GM12878 (cell line): Measurements from ENCODE around the gene CNTNAP2. TPM values are rescaled to one million over a fixed set of nuclear protein-coding genes. Genes with fewer than 3 reads are reported as not detected.

Source experiments
- ATAC-seq: fragments of 200-7000 bp; cut with Tn5 transposase; 3 replicates; pipeline ENCODE4 v1.9.1; 2020; ENCODE audit warnings: mild to moderate bottlenecking, moderate library complexity
- BruUV-seq: library from RNA; stranded (reverse); fragments of 400-500 nt; replicated peaks from 2 replicates; lab custom pipeline; 2021; lab: Mats Ljungman, UMichigan
- CTCF ChIA-PET: fragments of 300-600 bp; sonication (Branson Sonifier 250); formaldehyde crosslinking; extraction: SDS; loops from one replicate; lab custom pipeline; 2021; ENCODE audit warnings: inconsistent platforms; lab: Yijun Ruan, JAX
- POLR2A ChIA-PET: fragments of 350-600 bp; formaldehyde crosslinking; extraction: SDS; loops from one replicate; lab custom pipeline; 2021; ENCODE audit warnings: inconsistent platforms; lab: Charles Lee
- RAD21 ChIA-PET: fragments of 300-600 bp; sonication (Branson Sonifier 250); formaldehyde crosslinking; loops from one replicate; lab custom pipeline; 2023; ENCODE audit warnings: antibody characterized with exemption; ENCODE audit not compliant: unreplicated experiment; lab: Charles Lee
- SMC1A ChIA-PET: fragments of 300-600 bp; sonication (Branson Sonifier 250); formaldehyde crosslinking; loops from one replicate; lab custom pipeline; 2023; ENCODE audit not compliant: unreplicated experiment, uncharacterized antibody; lab: Charles Lee
- DNase-seq: peaks from one replicate; pipeline ENCODE4 v3.0.0-alpha.2; 2011; ENCODE audit warnings: low read depth, low spot score
- FAIRE-seq: peaks from 3 replicates; lab custom pipeline; 2011; peaks lifted over from hg19 to GRCh38; lab: Jason Lieb, UNC
- H2AFZ ChIP-seq: 2 replicates; pipeline ENCODE4 v1.6.0; 2011; ENCODE audit warnings: low read depth, low read length, control low read depth; ENCODE audit not compliant: control insufficient read depth
- H3K27ac ChIP-seq: 2 replicates; pipeline ENCODE4 v1.5.1; 2011; ENCODE audit warnings: control low read depth; ENCODE audit not compliant: control insufficient read depth, insufficient read depth
- H3K27me3 ChIP-seq, 2 experiments: replicated peaks in 1 of 2; 2 replicates each; pipeline versions ENCODE4 v1.6.0 to v1.6.1; 2011; ENCODE audit warnings: low read length in 1 of 2; ENCODE audit not compliant: control insufficient read depth in 2 of 2, insufficient read depth in 2 of 2
- H3K36me3 ChIP-seq, 2 experiments: 2 replicates each; pipeline ENCODE4 v1.5.1; 2011; ENCODE audit warnings: low read length in 1 of 2; ENCODE audit not compliant: control insufficient read depth in 2 of 2, insufficient read depth in 2 of 2
- H3K4me1 ChIP-seq: 2 replicates; pipeline ENCODE4 v1.6.1; 2011; ENCODE audit warnings: mild to moderate bottlenecking, low read length, moderate library complexity, mixed read lengths; ENCODE audit not compliant: control insufficient read depth, insufficient read depth
- H3K4me2 ChIP-seq: 2 replicates; pipeline ENCODE4 v1.6.0; 2011; ENCODE audit warnings: control low read depth; ENCODE audit not compliant: control insufficient read depth, insufficient read depth
- H3K4me3 ChIP-seq: fragments of 200-600 bp; sonication (generic); 2 replicates; pipeline ENCODE4 v1.5.1; 2016
- H3K79me2 ChIP-seq: 2 replicates; pipeline ENCODE4 v1.6.0; 2011; ENCODE audit warnings: low read length; ENCODE audit not compliant: control insufficient read depth, insufficient read depth
- H3K9ac ChIP-seq: 2 replicates; pipeline ENCODE4 v1.8.0; 2011; ENCODE audit warnings: low read length, control low read depth, mixed read lengths; ENCODE audit not compliant: control insufficient read depth, insufficient read depth
- H3K9me3 ChIP-seq: replicated peaks from 3 replicates; pipeline ENCODE4 v1.5.1; 2011; ENCODE audit warnings: mild to moderate bottlenecking, low read length; ENCODE audit not compliant: control insufficient read depth, insufficient read depth
- H4K20me1 ChIP-seq: 2 replicates; pipeline ENCODE4 v1.6.0; 2011; ENCODE audit not compliant: control insufficient read depth, insufficient read depth
- BCL11A ChIP-seq: IDR thresholded peaks from 2 replicates; pipeline ENCODE4 v1.6.1; 2011; ENCODE audit warnings: low read depth, low read length
- CBX3 ChIP-seq: fragments of 200-600 bp; sonication (generic); IDR thresholded peaks from 2 replicates; pipeline ENCODE4 v1.6.1; 2016; ENCODE audit warnings: low read depth, borderline replicate concordance
- GABPA ChIP-seq: IDR thresholded peaks from 2 replicates; pipeline ENCODE4 v1.6.1; 2014; ENCODE audit warnings: antibody characterized with exemption, low read depth, mild to moderate bottlenecking, inconsistent platforms
- IKZF1 ChIP-seq: fragments of 450-650 bp; conservative IDR thresholded peaks from 2 replicates; pipeline ENCODE4 v1.6.1; 2017; ENCODE audit warnings: antibody characterized with exemption, mild to moderate bottlenecking
- JUND ChIP-seq: IDR thresholded peaks from 2 replicates; pipeline ENCODE4 v1.6.1; 2012; ENCODE audit warnings: low read depth, mild to moderate bottlenecking, low read length, improper control_type of control experiment, moderate library complexity
- LARP7 ChIP-seq: fragments of 450-650 bp; IDR thresholded peaks from 2 replicates; pipeline ENCODE4 v1.6.1; 2017; ENCODE audit warnings: mild to moderate bottlenecking
- MTA2 ChIP-seq: fragments of 450-650 bp; IDR thresholded peaks from 2 replicates; pipeline ENCODE4 v1.6.1; 2016; ENCODE audit warnings: low read depth, mild to moderate bottlenecking, moderate library complexity
- MYC ChIP-seq: IDR thresholded peaks from 2 replicates; pipeline ENCODE4 v1.6.1; 2011; ENCODE audit warnings: mild to moderate bottlenecking, low read length, moderate library complexity, inconsistent platforms; ENCODE audit not compliant: insufficient read depth, insufficient replicate concordance, insufficient read length, severe bottlenecking
- NFXL1 ChIP-seq: fragments of 450-650 bp; IDR thresholded peaks from 2 replicates; pipeline ENCODE4 v1.6.1; 2017; ENCODE audit warnings: antibody characterized with exemption, mild to moderate bottlenecking, borderline replicate concordance
- NR2C2 ChIP-seq: IDR thresholded peaks from 2 replicates; pipeline ENCODE4 v1.6.1; 2011; ENCODE audit warnings: borderline replicate concordance, low read depth; ENCODE audit not compliant: control insufficient read depth, insufficient read length
- PAX5 ChIP-seq: IDR thresholded peaks from 2 replicates; pipeline ENCODE4 v1.6.1; 2011; ENCODE audit warnings: low read depth, low read length, borderline replicate concordance
- POLR2A ChIP-seq: IDR thresholded peaks from 2 replicates; pipeline ENCODE4 v1.6.1; 2011; ENCODE audit warnings: low read depth, mild to moderate bottlenecking, low read length
- RCOR1 ChIP-seq: conservative IDR thresholded peaks from 2 replicates; pipeline ENCODE4 v1.6.1; 2012; ENCODE audit warnings: low read depth, low read length, improper control_type of control experiment
- RFX5 ChIP-seq: IDR thresholded peaks from 2 replicates; pipeline ENCODE4 v1.6.1; 2011; ENCODE audit warnings: low read depth, low read length, improper control_type of control experiment
- SIX5 ChIP-seq: IDR thresholded peaks from 2 replicates; pipeline ENCODE4 v1.6.1; 2011; ENCODE audit warnings: mild to moderate bottlenecking, low read depth, low read length, moderate library complexity; ENCODE audit not compliant: severe bottlenecking
- SMAD5 ChIP-seq: IDR thresholded peaks from 2 replicates; pipeline ENCODE4 v1.6.1; 2016; ENCODE audit warnings: antibody characterized with exemption, low read depth
- YY1 ChIP-seq: IDR thresholded peaks from 2 replicates; pipeline ENCODE4 v1.6.1; 2011; ENCODE audit warnings: low read depth, mild to moderate bottlenecking, low read length
- WGBS: methylation state at CpG from one replicate; pipeline ENCODE4 v1.1.6; 2016; ENCODE audit warnings: low lambda C conversion rate; ENCODE audit not compliant: insufficient replicate concordance, insufficient coverage; ENCODE audit errors: missing lambda C conversion rate; 5-methylcytosine and 5-hydroxymethylcytosine counted together
- in situ Hi-C: fragments of 300-500 bp; cut with MboI; formaldehyde crosslinking; loops from 9 replicates; pipeline ENCODE4 v1.14.3; 2018; ENCODE audit warnings: mixed read lengths
- intact Hi-C: fragments of 100-400 bp; cut with micrococcal nuclease; formaldehyde crosslinking; loops from one replicate; pipeline ENCODE4 v1.14.2; 2022; ENCODE audit not compliant: unreplicated experiment
- polyA plus RNA-seq, 11 experiments: library from polyadenylated mRNA; depleted of rRNA in 4 of 11; unstranded in 6 of 11; stranded (reverse) in 5 of 11; fragments of >200 nt; fragmentation: Nextera tagmentation in 4 of 11; fragmentation: Illumina TruSeq in 1 of 11; extraction: Ambion mirVana in 4 of 11; extraction: Trizol in 1 of 11; gene quantifications; 1 replicate in 1 of 11; 2 replicates in 10 of 11; pipeline versions ENCODE4 v1.2.1 to v1.2.3, GENCODE V29; 2011 to 2016; ENCODE audit warnings: inconsistent platforms in 2 of 11, missing spikeins in 2 of 11, low read depth in 1 of 11
- total RNA-seq, 4 experiments: library from RNA; depleted of rRNA in 3 of 4; stranded (reverse); fragments of >200 nt in 3 of 4; fragmentation: Illumina TruSeq in 1 of 4; extraction: Trizol in 1 of 4; gene quantifications; 2 replicates each; pipeline versions ENCODE4 v1.2.1 to v1.2.3, GENCODE V29; 2013 to 2021
- TF ChIP-seq, protein P1 (sequence below): IDR thresholded peaks from 2 replicates; pipeline ENCODE4 v1.6.1; 2011; ENCODE audit warnings: borderline replicate concordance, low read depth, mild to moderate bottlenecking, moderate library complexity, low read length; ENCODE audit not compliant: insufficient read depth, poor library complexity, severe bottlenecking
- TF ChIP-seq, protein P2 (sequence below): IDR thresholded peaks from 2 replicates; pipeline ENCODE4 v1.6.1; 2012; ENCODE audit warnings: low read length, inconsistent platforms

The CNTNAP2 gene
- total and polyA plus RNA-seq, 10 of the 15 experiments (the other 5 are each of a cell fraction or from before 2014, with no cell fraction given), result 0.03 to 0.08 (median 0.03) TPM; not detected in 7

- ATAC-seq (no peak), FAIRE-seq (no peak), DNase-seq (no peak)
- in situ Hi-C loops, result no loop called here
- H3K4me3 ChIP-seq, result no peak overlapping the region
- no peak overlapping the region for H2AFZ ChIP-seq
- H3K27me3 ChIP-seq, result no peaks in the 10 kb centered on the region
- no peak for TF ChIP-seq JUND
- TF ChIP-seq IKZF1, result no peak
- no peak for TF ChIP-seq MTA2
- no peak for TF ChIP-seq PAX5
- TF ChIP-seq POLR2A, result no peak
- TF ChIP-seq MYC, result no peak
- TF ChIP-seq SMAD5, result no peak
- H3K4me2 ChIP-seq, result no peak overlapping the region
- no peaks in the 10 kb centered on the region for H3K79me2 ChIP-seq
- BruUV-seq, result no TSS peak
- WGBS, result 52% methylated on average over 1 of the region's 1 CpG
- CTCF ChIA-PET, result interaction anchor here (1.5 kb wide), 1 partner anchor 710 kb away, joined by 4 read pairs; no protein-coding TSS in a partner anchor
- SMC1A ChIA-PET, result interaction anchor here (0.7 kb wide), 1 partner anchor 149 kb away, joined by 4 read pairs; no protein-coding TSS in a partner anchor
- no peaks in the 10 kb centered on the region for H3K36me3 ChIP-seq
- no peak overlapping the region for H3K27ac ChIP-seq
- H3K4me1 ChIP-seq, result no peaks in the 10 kb centered on the region
- H4K20me1 ChIP-seq, result no peaks in the 10 kb centered on the region
- RAD21 ChIA-PET, result no interaction called here
- no peak overlapping the region for H3K9ac ChIP-seq
- POLR2A ChIA-PET, result no interaction called here
- intact Hi-C loops, result no loop called here
- H3K9me3 ChIP-seq, result no peaks in the 10 kb centered on the region
These were observed 1316.0 kb downstream of the CNTNAP2 start for GRCh38 chr7:147432576-147432975.

GRCh38 chr7:147436718-147437117 is 1320.1 kb downstream of the CNTNAP2 start:
- no peak overlapping the region for H3K9ac ChIP-seq
- 4% methylated on average over 3 of the region's 3 CpGs for WGBS
- no TSS peak for BruUV-seq
- POLR2A ChIA-PET, result no interaction called here
- SMC1A ChIA-PET, result no interaction called here
- TF ChIP-seq, protein P1, sequence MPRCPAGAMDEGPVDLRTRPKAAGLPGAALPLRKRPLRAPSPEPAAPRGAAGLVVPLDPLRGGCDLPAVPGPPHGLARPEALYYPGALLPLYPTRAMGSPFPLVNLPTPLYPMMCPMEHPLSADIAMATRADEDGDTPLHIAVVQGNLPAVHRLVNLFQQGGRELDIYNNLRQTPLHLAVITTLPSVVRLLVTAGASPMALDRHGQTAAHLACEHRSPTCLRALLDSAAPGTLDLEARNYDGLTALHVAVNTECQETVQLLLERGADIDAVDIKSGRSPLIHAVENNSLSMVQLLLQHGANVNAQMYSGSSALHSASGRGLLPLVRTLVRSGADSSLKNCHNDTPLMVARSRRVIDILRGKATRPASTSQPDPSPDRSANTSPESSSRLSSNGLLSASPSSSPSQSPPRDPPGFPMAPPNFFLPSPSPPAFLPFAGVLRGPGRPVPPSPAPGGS, result no peak
- TF ChIP-seq SIX5 (no peak), BCL11A (no peak), NFXL1 (no peak), LARP7 (no peak), NR2C2 (no peak), CBX3 (no peak), YY1 (no peak), RFX5 (no peak), GABPA (no peak), RCOR1 (no peak)
- TF ChIP-seq, protein P2, sequence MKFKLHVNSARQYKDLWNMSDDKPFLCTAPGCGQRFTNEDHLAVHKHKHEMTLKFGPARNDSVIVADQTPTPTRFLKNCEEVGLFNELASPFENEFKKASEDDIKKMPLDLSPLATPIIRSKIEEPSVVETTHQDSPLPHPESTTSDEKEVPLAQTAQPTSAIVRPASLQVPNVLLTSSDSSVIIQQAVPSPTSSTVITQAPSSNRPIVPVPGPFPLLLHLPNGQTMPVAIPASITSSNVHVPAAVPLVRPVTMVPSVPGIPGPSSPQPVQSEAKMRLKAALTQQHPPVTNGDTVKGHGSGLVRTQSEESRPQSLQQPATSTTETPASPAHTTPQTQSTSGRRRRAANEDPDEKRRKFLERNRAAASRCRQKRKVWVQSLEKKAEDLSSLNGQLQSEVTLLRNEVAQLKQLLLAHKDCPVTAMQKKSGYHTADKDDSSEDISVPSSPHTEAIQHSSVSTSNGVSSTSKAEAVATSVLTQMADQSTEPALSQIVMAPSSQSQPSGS, result no peak
- H3K27ac ChIP-seq, result no peak overlapping the region
- no peak overlapping the region for H3K4me2 ChIP-seq
- H3K4me3 ChIP-seq, result no peak overlapping the region
- no peaks in the 10 kb centered on the region for H3K36me3 ChIP-seq
- intact Hi-C loops, result no loop called here
- in situ Hi-C loops, result no loop called here
- RAD21 ChIA-PET, result no interaction called here
- no peaks in the 10 kb centered on the region for H4K20me1 ChIP-seq
- no peak for FAIRE-seq
- H3K4me1 ChIP-seq, result no peaks in the 10 kb centered on the region
- no peaks in the 10 kb centered on the region for H3K79me2 ChIP-seq
- H2AFZ ChIP-seq, result no peak overlapping the region
- ATAC-seq, result no peak
- no peak for DNase-seq
- no peaks in the 10 kb centered on the region for H3K9me3 ChIP-seq
- CTCF ChIA-PET, result no interaction called here
- no peaks in the 10 kb centered on the region for H3K27me3 ChIP-seq
